Choroid plexus epithelial cell (primary cell): Measurements from ENCODE around the gene F7.

Experiments used
- DNase-seq: peaks from one replicate; pipeline ENCODE4 v3.0.0-alpha.2; 2010; ENCODE audit warnings: low read depth
- H3K4me3 ChIP-seq: 2 replicates; pipeline ENCODE4 v1.5.1; 2011; ENCODE audit warnings: low read depth, mild to moderate bottlenecking, control low read depth, low read length, moderate library complexity
- CTCF ChIP-seq: conservative IDR thresholded peaks from 2 replicates; pipeline ENCODE4 v1.5.1; 2011; ENCODE audit warnings: low read depth, mild to moderate bottlenecking, control low read depth, inconsistent platforms, low read length, moderate library complexity

Gene F7

GRCh38 chr13:113060557-113061270 lies 44.9 kb upstream of the F7 start:
- no peak overlapping the region for H3K4me3 ChIP-seq
- no peak for TF ChIP-seq CTCF
- no peak for DNase-seq

- no peak for DNase-seq
- H3K4me3 ChIP-seq = no peak overlapping the region
- TF ChIP-seq CTCF = no peak
Measured at GRCh38 chr13:113061271-113061625, 44.3 kb upstream of the F7 start.

- H3K4me3 ChIP-seq = no peak overlapping the region
- DNase-seq = no peak
- TF ChIP-seq CTCF = no peak
Measured at GRCh38 chr13:113061796-113062425, 43.7 kb upstream of the F7 start.

- no peak for TF ChIP-seq CTCF
- H3K4me3 ChIP-seq = no peak overlapping the region
- DNase-seq = no peak
Measured at GRCh38 chr13:113062691-113063090, 42.9 kb upstream of the F7 start.

- H3K4me3 ChIP-seq = no peak overlapping the region
- no peak for TF ChIP-seq CTCF
- no peak for DNase-seq
Measured at GRCh38 chr13:113063091-113063491, 42.5 kb upstream of the F7 start.

GRCh38 chr13:113064000-113064533 lies 41.5 kb upstream of the F7 start:
- no peak for DNase-seq
- no peak for TF ChIP-seq CTCF
- H3K4me3 ChIP-seq = no peak overlapping the region
